RWPE2 (cell line): ENCODE measurements around the gene REV1.

ENCODE experiments used
- ATAC-seq: fragments of 200-7000 bp; cut with Tn5 transposase; 3 replicates; pipeline ENCODE4 v1.9.1; 2021; ENCODE audit warnings: low read depth
- DNase-seq: peaks from one replicate; pipeline ENCODE4 v3.0.0-alpha.2; 2020; ENCODE audit warnings: low spot score
- H3K27ac ChIP-seq: fragments of 450-650 bp; 2 replicates; pipeline ENCODE4 v1.5.1; 2017; ENCODE audit warnings: mild to moderate bottlenecking; ENCODE audit not compliant: poor library complexity, severe bottlenecking
- H3K27me3 ChIP-seq: fragments of 250-450 bp; sonication (Bioruptor Pico); 2 replicates; pipeline ENCODE4 v1.5.1; 2021; ENCODE audit warnings: mild to moderate bottlenecking, moderate library complexity; ENCODE audit not compliant: insufficient read depth, poor library complexity, severe bottlenecking
- H3K36me3 ChIP-seq: fragments of 250-450 bp; sonication (Bioruptor Pico); 2 replicates; pipeline ENCODE4 v1.5.1; 2020; ENCODE audit warnings: low read depth, mild to moderate bottlenecking, moderate library complexity
- H3K4me1 ChIP-seq: fragments of 250-450 bp; sonication (Bioruptor Pico); 2 replicates; pipeline ENCODE4 v1.5.1; 2021; ENCODE audit warnings: mild to moderate bottlenecking, moderate library complexity; ENCODE audit not compliant: insufficient read depth, poor library complexity, severe bottlenecking
- H3K4me3 ChIP-seq: fragments of 250-450 bp; sonication (Bioruptor Pico); 2 replicates; pipeline ENCODE4 v1.5.1; 2021; ENCODE audit warnings: mild to moderate bottlenecking, moderate library complexity; ENCODE audit not compliant: severe bottlenecking
- H3K9me3 ChIP-seq: fragments of 250-450 bp; sonication (Bioruptor Pico); 2 replicates; pipeline ENCODE4 v1.5.1; 2021; ENCODE audit warnings: mild to moderate bottlenecking, moderate library complexity; ENCODE audit not compliant: severe bottlenecking
- CTCF ChIP-seq: fragments of 450-650 bp; IDR thresholded peaks from one replicate; pipeline ENCODE4 v1.5.1; 2017; ENCODE audit warnings: mild to moderate bottlenecking, moderate library complexity; ENCODE audit not compliant: poor library complexity, severe bottlenecking

Gene REV1

GRCh38 chr2:99444222-99444621, 45.6 kb downstream of the REV1 start:
- no peak for ATAC-seq
- Histone ChIP-seq H3K27ac (peak overlapping the region; percentile 14), H3K36me3 (peaks cover 81% of the 10 kb centered on the region), H3K4me3 (no peak overlapping the region), H3K27me3 (no peaks in the 10 kb centered on the region), H3K4me1 (peaks cover 22% of the 10 kb centered on the region), H3K9me3 (no peaks in the 10 kb centered on the region)
- no peak for DNase-seq
- no peak for TF ChIP-seq CTCF

- H3K27ac ChIP-seq, result no peak overlapping the region
- H3K4me3 ChIP-seq, result no peak overlapping the region
- TF ChIP-seq CTCF, result peak; percentile 56
- ATAC-seq, result peak; percentile 46; the same call in 1 of the 3 replicates
- H3K36me3 ChIP-seq, result peaks cover 81% of the 10 kb centered on the region
- no peaks in the 10 kb centered on the region for H3K9me3 ChIP-seq
- DNase-seq, result no peak
- H3K27me3 ChIP-seq, result no peaks in the 10 kb centered on the region
- peaks cover 10% of the 10 kb centered on the region for H3K4me1 ChIP-seq
Observed at GRCh38 chr2:99442837-99443236, 47.0 kb downstream of the REV1 start.

- H3K27me3 ChIP-seq, result no peaks in the 10 kb centered on the region
- peaks cover 5% of the 10 kb centered on the region for H3K4me1 ChIP-seq
- peaks cover 80% of the 10 kb centered on the region for H3K36me3 ChIP-seq
- TF ChIP-seq CTCF, result no peak
- DNase-seq, result no peak
- H3K27ac ChIP-seq, result no peak overlapping the region
- ATAC-seq, result no peak
- H3K4me3 ChIP-seq, result no peak overlapping the region
- H3K9me3 ChIP-seq, result no peaks in the 10 kb centered on the region
Observed at GRCh38 chr2:99439971-99440505, 49.8 kb downstream of the REV1 start.

DNA sequence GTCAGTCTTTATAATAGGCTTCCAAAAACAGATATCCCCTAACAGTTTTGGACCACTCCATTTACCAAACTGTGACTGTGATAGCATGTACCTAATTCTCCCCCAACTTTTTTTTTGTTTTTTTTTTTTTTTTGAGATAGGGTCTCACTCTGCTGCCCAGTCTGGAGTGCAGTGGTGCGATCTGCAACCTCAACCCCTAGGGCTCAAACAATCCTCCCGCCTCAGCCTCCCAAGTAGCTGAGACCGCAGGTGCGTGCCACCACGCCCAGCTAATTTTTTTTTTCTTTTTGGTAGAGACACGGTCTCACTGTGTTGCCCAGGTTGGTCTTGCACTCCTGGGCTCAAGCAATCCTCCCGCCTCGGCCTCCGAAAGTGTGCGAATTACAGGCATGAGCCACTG, 52.9 kb downstream of the REV1 start:
- no peak for TF ChIP-seq CTCF
- H3K36me3 ChIP-seq, result peaks cover 95% of the 10 kb centered on the region
- ATAC-seq, result no peak

DNA sequence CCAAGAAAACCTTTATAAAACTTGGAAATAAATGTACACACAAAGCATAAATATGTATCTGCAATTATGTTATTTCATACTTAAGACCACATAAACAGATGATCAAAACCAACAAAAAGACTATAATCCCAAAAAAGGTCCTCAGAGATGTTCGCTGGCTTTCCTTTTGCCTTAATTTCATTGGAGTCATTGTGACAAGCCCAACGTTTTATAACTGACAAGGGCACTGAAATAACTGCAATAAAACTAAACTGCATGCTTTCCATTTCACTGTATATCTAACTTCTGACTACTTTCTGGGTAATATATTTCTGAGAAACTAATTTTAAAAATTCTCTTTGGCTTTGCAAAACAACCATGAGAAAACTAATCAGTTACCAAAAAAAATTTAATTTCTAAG, 56.5 kb downstream of the REV1 start:
- Histone ChIP-seq H3K4me3 (no peak overlapping the region), H3K4me1 (no peaks in the 10 kb centered on the region), H3K27me3 (no peaks in the 10 kb centered on the region), H3K9me3 (no peaks in the 10 kb centered on the region), H3K36me3 (peaks cover 95% of the 10 kb centered on the region), H3K27ac (no peak overlapping the region)
- DNase-seq, result no peak
- TF ChIP-seq CTCF, result no peak
- no peak for ATAC-seq

More for the DNA sequence above, 52.9 kb downstream of the REV1 start:
- no peak overlapping the region for H3K4me3 ChIP-seq
- H3K9me3 ChIP-seq, result no peaks in the 10 kb centered on the region
- DNase-seq, result no peak
- H3K27ac ChIP-seq, result no peak overlapping the region
- no peaks in the 10 kb centered on the region for H3K27me3 ChIP-seq
- H3K4me1 ChIP-seq, result no peaks in the 10 kb centered on the region
